ENCODE data around the gene ZNF474.

ZNF474 gene

DNA sequence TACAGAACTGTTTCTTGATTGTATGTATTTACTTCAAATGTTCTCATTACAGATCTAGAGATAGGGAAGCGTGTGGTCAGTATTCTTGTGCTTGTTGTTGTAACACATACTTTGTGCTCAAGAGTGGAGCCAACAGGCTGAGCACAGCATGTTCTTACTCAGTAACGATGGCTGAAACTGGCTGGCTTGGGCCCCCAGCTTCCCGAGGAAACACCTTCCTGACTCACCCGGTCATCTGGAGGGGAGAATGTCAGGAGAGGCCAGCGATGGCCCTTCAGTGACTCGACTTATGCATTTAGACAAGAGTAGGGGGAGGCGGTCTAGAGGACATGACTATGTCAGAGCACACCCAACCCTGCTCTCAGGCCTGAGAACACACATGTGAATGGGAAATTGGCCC is 25.6 kb downstream of the ZNF474 start:
- DNase-seq: peak; percentile 67

DNA sequence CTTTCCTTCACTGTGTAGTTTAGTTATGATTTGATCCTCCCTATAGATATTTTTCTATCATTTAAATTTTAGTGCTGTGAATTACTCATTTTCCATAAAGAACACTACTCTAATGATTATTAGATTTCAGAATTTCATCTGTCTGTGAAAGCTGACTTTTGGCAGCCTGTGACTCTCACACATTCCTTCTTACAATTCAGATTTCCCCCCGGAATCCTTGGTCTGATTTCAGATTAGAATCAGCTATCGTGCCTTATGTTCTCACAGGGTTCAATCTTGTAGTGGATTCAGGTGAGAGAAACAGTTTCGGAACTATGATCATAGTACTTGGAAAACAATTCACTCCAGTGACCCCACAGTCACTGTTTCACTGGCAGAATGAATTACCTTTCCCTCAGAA is 26.2 kb downstream of the ZNF474 start:
- peak; percentile 24 for DNase-seq

DNA sequence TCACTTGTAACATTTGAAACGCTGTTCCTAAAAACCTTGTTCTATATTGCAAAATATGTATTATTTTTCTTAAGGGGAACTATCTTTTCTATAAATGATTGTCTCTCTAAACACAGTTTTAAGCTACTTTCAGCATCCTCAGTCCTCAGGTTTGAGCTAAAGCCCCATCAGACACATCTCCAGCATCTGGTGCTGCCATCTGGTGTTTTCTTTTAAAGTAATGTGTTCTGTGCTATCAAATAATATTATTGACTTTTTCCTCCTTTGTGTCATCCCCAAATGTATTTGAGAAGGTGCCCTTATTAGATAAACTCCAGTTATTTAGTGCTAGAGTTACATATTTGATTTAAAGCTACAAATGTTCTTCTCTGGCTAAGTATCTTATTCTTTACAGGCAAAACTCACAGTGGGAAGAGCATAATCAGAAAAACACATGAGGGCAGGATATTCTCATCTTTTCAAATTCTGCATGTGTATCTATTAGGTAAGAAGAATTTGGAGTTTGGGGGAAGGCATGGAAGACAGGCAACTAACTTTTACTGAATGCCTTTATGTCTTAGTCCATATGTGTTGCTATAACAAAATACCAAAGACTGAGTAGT is 27.5 kb downstream of the ZNF474 start:
- DNase-seq: peak; percentile 74

- peak; percentile 70 for DNase-seq
These were observed 32.8 kb downstream of the ZNF474 start for GRCh38 chr5:122162100-122162638.

GRCh38 chr5:122163121-122164069 is 34.0 kb downstream of the ZNF474 start:
- DNase-seq: peak; percentile 98

DNA sequence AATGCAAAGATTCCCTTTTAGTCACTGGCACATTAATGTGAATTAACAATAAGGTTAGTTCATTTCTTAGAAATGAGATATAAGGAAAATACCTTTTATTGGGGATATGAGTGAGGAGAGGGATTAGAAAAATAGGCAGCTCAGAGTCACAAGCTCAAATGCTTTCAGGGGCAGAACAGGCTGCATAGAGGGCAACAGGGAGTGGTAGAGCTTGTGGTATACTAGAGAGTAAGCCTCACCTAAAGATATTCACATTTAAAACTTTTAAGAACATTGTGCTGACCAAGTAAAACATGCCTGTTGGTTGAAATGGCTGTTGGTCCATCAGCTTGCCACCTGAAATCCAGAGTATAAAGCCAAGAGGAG is 34.7 kb downstream of the ZNF474 start:
- DNase-seq: no peak

- DNase-seq: no peak
These were observed 35.6 kb downstream of the ZNF474 start for GRCh38 chr5:122164831-122165558.

- peak; percentile 93 for DNase-seq
These were observed 36.3 kb downstream of the ZNF474 start for GRCh38 chr5:122165559-122166078.

- DNase-seq: no peak
These were observed 40.2 kb downstream of the ZNF474 start for GRCh38 chr5:122169350-122170103.

DNA sequence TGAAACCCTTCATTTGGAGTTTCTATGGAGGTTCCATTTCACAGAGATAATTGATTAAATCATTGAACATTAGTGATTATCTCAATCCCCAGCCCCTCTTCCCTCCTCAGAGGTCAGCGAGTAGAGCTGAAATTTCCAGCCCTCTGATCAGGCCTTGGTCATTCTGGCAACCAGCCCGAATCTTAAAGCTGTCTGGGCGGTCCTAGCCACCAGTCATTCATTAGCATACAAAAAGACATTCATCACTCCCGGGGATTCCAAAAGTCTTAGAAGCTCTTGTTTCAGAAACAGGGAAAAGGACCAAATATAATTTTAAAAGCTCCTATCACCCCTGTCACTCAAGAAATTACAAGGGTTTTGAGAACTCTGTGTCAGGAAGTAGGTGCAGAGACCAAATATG is 41.3 kb downstream of the ZNF474 start:
- DNase-seq: no peak

GRCh38 chr5:122172207-122172606 is 42.9 kb downstream of the ZNF474 start:
- DNase-seq: no peak

DNA sequence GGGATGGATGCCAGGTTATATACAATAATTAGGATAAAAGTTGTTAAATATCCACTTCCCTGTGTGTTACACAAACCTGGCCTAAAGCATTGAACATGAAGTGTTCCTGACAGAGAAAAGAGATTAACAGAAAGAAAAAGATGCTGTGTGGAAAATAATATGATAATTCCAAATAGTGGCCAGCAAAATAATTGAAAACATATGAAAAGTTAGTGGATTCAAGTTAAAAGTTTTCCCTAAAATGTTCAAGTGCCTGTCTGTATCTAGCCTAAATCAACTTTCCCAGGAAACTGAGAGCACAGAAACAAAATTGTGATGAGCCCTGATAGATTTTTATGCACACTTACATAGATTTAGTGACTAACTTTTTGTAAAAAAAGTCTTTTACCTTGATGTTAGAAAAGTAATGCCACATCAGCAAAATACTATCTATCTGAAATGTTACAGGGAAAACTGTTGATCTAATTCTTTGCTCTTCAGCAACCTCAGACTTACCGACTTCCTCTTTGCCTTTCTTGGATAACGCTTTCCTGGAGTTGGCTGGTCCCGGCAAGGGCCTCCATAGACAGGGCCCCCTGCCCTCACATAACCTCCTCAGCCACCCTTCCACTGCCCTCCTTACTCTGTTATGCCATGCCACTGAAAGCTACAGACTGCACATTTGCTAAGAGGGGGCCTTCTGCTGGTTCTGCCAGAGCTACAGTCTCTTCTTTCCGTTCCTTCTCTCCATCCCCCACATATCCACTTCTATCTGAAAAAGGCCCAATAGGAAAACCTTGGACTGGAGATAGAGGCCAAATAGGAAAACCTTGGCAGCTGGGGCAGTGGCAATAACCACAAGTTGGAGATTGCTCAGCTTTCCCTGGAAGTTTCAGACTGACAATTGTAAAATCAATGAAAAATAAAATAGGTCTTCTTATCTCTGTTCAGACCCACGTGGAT is 44.4 kb downstream of the ZNF474 start:
- no peak for DNase-seq

DNA sequence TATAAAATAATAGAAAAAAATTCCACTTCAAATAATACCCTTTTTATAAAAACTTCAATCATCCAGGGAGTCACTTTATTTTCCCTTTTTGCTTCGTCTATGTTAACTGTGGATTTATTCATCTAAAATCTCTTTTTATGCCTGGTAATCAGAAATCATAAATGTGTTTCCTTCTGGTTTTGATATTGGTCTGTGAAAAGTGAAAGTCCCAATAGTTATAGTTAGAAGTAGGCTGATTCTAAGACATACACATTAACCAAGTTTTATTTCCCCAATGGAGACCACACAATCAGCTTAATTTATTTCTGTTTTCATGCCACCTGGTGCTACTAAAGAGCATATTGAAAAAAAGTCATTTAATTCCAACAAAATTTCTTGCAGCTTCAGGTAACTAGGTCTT is 45.7 kb downstream of the ZNF474 start:
- DNase-seq: no peak

DNA sequence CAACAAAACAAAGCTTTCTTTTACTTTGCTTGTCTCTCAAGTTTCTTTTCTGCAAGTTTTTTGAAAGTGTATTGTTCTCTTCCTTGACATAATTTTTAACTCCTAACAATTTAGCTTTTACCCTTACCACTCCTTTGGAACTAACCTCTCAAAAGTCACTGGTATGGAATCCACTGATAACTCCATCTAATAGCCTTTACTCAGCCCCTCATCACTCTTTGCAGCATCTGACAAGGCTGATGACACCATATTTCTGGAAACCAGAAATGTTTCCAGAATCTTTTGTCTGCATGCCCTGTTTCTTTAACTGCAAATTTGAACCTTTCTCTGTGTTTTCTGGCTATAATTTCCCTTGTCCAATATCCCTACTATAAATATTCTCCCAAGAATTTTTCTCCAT is 46.5 kb downstream of the ZNF474 start:
- no peak for DNase-seq

DNA sequence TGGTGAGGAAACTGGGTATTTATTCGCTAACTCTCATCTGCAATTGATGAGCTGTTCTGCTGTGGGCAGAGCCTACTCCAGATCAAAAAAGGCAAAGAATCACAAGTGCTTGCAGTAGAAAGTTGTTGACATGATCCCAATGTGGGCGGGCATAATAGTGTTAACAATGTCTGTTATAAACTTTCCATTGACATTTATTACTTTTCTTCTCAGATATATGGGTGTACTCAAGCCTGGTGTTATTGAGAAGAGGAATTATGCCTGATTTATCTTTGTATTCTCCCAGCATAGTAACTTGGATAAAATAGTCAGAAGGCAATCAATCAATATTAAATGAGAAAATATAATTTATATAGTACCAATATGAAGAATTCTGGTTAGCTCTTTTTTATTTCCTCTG is 47.8 kb downstream of the ZNF474 start:
- DNase-seq: no peak

DNA sequence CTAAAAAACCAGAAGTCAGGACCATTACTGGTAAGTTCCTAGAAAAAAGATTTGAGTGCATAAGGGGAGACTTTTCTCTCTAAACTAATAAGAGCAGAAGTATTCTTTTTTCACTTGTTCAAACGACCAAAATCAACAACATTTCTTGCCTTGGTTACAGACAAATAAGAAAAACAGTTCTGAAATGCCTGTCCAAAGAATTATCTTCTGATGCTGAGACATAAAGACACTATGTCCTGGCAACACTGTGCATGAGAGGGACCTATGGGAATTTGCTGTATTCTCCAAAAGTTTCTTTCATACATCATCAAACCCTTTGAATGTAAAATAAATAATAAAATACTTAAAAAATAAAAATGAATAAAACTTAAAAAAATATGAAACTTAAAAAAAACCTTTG is 50.4 kb downstream of the ZNF474 start:
- no peak for DNase-seq

DNA sequence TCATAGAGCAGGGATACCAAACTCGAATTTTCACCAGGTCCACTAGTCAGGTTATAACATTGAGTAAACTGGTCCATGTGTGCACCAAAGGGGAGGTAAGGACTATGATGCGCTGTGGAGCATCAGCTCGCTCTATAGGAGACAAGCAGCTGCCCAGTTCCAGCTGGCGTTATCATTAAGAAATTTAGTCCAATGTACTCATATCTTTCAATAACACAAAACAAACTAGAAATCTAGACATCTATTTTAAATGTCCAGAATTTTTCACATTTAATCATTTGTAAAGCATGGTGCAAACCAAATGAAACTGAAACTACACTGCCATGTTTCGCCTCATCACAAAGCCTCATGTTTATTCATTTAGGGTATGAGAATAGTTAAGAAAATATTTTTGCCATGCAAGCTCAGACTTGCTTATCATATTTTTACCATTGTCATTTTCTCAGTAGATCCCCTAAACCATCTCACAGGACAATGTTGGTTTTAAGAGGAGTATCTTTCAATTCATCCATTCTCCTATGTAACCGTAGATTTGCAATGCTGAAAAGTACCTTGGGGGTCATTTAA is 50.9 kb downstream of the ZNF474 start:
- no peak for DNase-seq

DNA sequence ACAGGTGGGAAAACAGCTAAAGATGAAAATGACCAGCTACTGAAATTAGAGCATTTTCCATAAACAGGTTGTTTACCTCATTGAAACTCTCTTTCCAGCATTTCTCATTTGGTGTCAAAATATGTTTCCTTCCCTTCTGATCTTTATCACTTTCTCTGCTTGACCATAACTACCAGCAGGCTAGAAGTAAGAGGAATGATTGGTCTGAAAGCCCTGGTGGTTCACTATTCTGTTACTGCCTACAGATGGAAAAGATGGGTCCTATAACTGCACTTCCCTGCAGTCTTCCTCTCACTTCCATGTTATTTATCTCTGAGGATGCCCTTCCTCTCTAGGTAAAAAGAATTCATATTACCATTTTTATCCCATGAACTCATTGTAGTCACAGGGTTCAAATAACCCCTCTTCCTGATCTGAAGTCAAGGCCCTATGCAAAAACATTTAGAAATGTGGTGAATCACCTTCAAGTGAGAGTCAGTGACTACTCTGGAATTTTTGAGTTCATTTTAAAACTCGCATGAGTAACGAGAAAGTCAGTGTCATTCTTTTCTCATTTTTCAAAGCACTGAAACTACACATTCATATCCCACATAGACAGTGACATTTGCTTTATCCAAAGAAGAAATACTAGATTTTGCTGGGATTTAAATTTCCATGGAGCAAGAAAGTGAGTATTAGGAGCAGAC is 51.7 kb downstream of the ZNF474 start:
- DNase-seq: peak; percentile 94

DNA sequence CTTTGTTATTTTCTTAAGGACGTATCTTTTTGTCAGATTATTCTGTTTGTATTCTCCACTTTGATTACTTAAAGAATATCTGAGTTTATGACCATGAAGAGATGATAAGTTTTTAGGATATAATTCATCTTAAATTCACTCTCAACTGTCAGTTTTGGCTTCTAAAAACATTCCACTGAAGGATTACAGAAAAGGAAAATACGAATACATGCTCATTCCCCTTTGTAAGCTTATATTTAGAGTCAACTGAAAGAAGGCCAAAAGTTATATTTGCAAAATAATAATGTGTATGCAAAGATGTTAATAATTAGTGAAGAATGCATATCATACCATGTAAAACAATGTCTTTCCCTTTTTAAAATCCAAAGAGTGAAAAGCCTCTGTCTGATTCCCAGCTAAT is 52.5 kb downstream of the ZNF474 start:
- DNase-seq: no peak

DNA sequence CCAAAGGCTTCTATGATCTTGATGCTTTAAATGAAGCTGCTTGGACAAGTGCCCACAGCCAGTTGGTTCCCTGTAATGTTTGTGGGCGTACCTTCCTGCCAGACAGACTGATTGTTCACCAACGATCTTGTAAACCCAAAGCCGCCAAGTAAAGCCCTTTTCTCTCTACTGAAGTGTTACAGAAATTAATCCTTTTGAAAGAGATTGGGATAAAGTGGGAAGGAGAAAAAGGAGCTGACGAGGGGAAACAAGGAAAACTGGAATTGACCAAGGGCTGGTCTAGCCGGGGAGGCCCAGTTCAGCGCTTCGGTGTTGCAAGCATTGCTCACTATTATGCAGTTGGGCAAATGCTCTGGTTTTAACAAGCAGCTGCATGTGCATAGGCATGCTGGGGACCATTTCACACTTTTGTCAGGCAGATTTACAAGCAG is 53.2 kb downstream of the ZNF474 start:
- peak; percentile 82 for DNase-seq
